Thyroid gland (tissue), 4 donors: ENCODE measurements around the gene POLR1H. TPM values are rescaled to one million over a fixed set of nuclear protein-coding genes. Genes with fewer than 3 reads are reported as not detected.

ENCODE experiments used
- DNase-seq, 2 donors: peaks; one replicate each; pipeline ENCODE4 v3.0.0-alpha.2; 2019
- H3K27ac ChIP-seq, 3 donors: fragments of 200-600 bp; sonication (generic); 1 replicate in 2 of 3; 2 replicates in 1 of 3; pipeline ENCODE4 v1.5.1; 2016 to 2019; ENCODE audit warnings: mild to moderate bottlenecking in 1 of 3, moderate library complexity in 1 of 3
- H3K27me3 ChIP-seq: fragments of 200-600 bp; sonication (generic); one replicate; pipeline ENCODE4 v1.5.1; 2019
- H3K36me3 ChIP-seq, 2 donors: fragments of 200-600 bp; sonication (generic); one replicate each; pipeline ENCODE4 v1.5.1; 2016 to 2019
- H3K4me1 ChIP-seq, 2 donors: fragments of 200-600 bp; sonication (generic); one replicate each; pipeline ENCODE4 v1.5.1; 2017 to 2019
- H3K4me3 ChIP-seq, 3 donors: fragments of 200-600 bp; sonication (generic); replicated peaks in 1 of 3; 1 replicate in 2 of 3; 2 replicates in 1 of 3; pipeline ENCODE4 v1.5.1; 2016; ENCODE audit warnings: mild to moderate bottlenecking in 1 of 3
- H3K9me3 ChIP-seq: fragments of 200-600 bp; sonication (generic); one replicate; pipeline ENCODE4 v1.5.1; 2017
- POLR2A ChIP-seq, 2 donors: fragments of 450-650 bp; IDR thresholded peaks; one replicate each; pipeline ENCODE4 v1.6.1; 2017; ENCODE audit warnings: antibody characterized with exemption in 2 of 2, mild to moderate bottlenecking in 2 of 2, moderate library complexity in 1 of 2
- WGBS, 2 donors: methylation state at CpG; one replicate each; pipeline ENCODE4 v1.1.5; 2017; 5-methylcytosine and 5-hydroxymethylcytosine counted together
- intact Hi-C: fragments of 100-400 bp; cut with DNase I; formaldehyde crosslinking; loops from one replicate; pipeline ENCODE4 v1.15.1; 2023
- total RNA-seq, 4 donors: library from RNA; depleted of rRNA; stranded (reverse); fragments of >200 nt; gene quantifications; one replicate each; pipeline ENCODE4 v1.2.3, GENCODE V29; 2016
- TF ChIP-seq, protein P1 (sequence below), 6 experiments: fragments of 200-600 bp in 3 of 6; fragments of 450-650 bp in 3 of 6; sonication (generic) in 3 of 6; IDR thresholded peaks; one replicate each; pipeline ENCODE4 v1.5.1; 2016 to 2019; ENCODE audit warnings: antibody characterized with exemption in 6 of 6, mild to moderate bottlenecking in 2 of 6, inconsistent platforms in 1 of 6, moderate library complexity in 1 of 6

Gene POLR1H
- total RNA-seq, 4 donors from 2014 or later = 9.3 to 26.5 (median 12.2) TPM

DNA sequence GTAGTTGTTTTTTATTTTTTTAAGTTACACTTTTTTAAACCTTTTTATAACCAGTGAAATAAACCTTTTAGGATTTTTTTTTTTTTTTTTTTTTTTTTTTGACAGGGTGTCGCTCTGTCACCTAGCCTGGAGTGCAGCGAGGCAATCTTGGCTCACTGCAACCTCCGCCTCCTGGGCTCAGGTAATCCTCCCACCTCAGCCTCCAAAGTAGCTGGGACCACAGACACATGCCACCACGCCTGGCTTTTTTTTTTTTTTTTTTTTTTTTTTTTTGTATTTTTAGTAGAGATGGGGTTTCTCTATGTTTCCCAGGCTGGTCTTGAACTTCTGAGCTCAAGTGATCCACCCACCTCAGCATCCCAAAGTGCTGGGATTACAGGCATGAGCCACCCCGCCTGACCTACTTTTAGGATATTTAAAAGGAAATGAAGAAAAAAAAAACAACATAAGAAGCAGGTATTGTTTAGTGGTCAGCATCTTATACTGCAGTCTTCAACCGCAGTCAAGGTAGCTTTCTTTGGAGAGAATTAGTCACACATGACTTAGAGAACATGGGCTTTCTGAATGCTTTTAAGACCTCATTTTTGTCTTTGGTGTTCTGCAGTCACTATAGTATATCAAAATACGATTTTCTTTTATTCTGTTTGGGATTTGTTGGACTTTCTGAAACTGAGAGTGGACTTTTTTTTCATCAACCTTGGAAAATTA lies 1.6 kb downstream of the POLR1H start:
- H3K27ac ChIP-seq = no peak overlapping the region
- TF ChIP-seq, protein P1, sequence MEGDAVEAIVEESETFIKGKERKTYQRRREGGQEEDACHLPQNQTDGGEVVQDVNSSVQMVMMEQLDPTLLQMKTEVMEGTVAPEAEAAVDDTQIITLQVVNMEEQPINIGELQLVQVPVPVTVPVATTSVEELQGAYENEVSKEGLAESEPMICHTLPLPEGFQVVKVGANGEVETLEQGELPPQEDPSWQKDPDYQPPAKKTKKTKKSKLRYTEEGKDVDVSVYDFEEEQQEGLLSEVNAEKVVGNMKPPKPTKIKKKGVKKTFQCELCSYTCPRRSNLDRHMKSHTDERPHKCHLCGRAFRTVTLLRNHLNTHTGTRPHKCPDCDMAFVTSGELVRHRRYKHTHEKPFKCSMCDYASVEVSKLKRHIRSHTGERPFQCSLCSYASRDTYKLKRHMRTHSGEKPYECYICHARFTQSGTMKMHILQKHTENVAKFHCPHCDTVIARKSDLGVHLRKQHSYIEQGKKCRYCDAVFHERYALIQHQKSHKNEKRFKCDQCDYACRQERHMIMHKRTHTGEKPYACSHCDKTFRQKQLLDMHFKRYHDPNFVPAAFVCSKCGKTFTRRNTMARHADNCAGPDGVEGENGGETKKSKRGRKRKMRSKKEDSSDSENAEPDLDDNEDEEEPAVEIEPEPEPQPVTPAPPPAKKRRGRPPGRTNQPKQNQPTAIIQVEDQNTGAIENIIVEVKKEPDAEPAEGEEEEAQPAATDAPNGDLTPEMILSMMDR (IDR thresholded peaks at IDR 0.05) = no peak
- DNase-seq = no peak
- H3K9me3 ChIP-seq = no peaks in the 10 kb centered on the region
- H3K27me3 ChIP-seq = no peaks in the 10 kb centered on the region
- no peak overlapping the region for H3K4me3 ChIP-seq
- 93 to 96% methylated on average over 7 of the region's 7 CpGs for WGBS, 2 donors
- peaks cover 24 to 26% of the 10 kb centered on the region in 2 donors for H3K4me1 ChIP-seq
- intact Hi-C loops = no loop called here
- peaks cover 0 to 2% of the 10 kb centered on the region in 2 donors for H3K36me3 ChIP-seq

DNA sequence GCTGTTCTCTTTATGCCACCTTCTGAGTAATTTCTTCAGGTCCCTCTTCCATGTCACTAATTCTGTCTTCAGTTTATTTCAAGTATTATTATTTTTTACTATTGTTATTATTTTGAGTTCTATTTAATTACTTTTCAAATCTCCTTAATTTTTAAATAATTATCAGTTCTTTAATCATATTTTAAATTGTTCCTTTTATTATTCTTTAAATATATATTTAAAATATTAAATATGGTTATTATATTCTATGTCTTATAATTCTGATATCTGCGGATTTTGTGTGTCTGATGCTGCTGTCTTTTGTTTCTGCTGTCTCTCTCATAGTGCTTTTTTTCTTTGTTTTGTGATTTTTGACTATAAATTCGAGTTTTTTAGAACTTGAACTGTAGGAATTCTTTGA lies 2.2 kb downstream of the POLR1H start:
- WGBS, 2 donors = 72 to 93% methylated on average over 2 of the region's 2 CpGs
- Histone ChIP-seq H3K9me3 (no peaks in the 10 kb centered on the region), H3K4me3 (no peak overlapping the region), H3K27me3 (no peaks in the 10 kb centered on the region), H3K27ac (no peak overlapping the region), H3K36me3 (no peaks in the 10 kb centered on the region), H3K4me1 (peaks cover 30 to 31% of the 10 kb centered on the region in 2 donors)
- DNase-seq = no peak
- intact Hi-C loops = no loop called here
- TF ChIP-seq, protein P1 (IDR thresholded peaks at IDR 0.05) = no peak
- TF ChIP-seq POLR2A (IDR thresholded peaks at IDR 0.05) = no peak

DNA sequence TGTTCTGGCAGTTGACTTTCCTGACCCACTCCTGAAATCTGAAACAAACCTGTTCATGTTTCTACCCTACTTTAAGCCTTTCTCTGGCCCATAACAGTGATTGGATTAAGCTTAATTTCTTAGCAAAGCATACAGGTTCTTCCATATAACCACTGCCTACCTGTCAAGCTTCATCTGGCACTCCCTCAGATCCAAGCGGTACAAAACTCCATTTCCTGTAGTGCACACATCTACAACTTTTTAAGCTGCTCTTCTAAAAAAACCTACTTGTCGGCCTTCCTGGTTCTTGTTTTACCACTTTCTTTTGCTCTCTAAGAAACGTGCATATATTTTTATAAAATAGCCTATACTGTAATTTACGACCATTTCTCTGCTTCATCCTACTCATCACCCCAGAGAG lies 5.0 kb downstream of the POLR1H start:
- no peak for TF ChIP-seq POLR2A (IDR thresholded peaks at IDR 0.05)
- TF ChIP-seq, protein P1 (IDR thresholded peaks at IDR 0.05) = no peak
- peak overlapping the region; percentile 54 to 81 (median 70) for H3K27ac ChIP-seq
- WGBS, 2 donors = 9 to 10% methylated on average over 4 of the region's 4 CpGs
- intact Hi-C loops = no loop called here
- H3K27me3 ChIP-seq = peaks cover 9% of the 10 kb centered on the region
- no peaks in the 10 kb centered on the region for H3K9me3 ChIP-seq
- H3K4me1 ChIP-seq = peaks cover 22 to 26% of the 10 kb centered on the region in 2 donors
- peak overlapping the region in 2 of 3 donors; percentile 2 to 70 for H3K4me3 ChIP-seq
- H3K36me3 ChIP-seq = peaks cover 8 to 9% of the 10 kb centered on the region in 2 donors
- DNase-seq = no peak

DNA sequence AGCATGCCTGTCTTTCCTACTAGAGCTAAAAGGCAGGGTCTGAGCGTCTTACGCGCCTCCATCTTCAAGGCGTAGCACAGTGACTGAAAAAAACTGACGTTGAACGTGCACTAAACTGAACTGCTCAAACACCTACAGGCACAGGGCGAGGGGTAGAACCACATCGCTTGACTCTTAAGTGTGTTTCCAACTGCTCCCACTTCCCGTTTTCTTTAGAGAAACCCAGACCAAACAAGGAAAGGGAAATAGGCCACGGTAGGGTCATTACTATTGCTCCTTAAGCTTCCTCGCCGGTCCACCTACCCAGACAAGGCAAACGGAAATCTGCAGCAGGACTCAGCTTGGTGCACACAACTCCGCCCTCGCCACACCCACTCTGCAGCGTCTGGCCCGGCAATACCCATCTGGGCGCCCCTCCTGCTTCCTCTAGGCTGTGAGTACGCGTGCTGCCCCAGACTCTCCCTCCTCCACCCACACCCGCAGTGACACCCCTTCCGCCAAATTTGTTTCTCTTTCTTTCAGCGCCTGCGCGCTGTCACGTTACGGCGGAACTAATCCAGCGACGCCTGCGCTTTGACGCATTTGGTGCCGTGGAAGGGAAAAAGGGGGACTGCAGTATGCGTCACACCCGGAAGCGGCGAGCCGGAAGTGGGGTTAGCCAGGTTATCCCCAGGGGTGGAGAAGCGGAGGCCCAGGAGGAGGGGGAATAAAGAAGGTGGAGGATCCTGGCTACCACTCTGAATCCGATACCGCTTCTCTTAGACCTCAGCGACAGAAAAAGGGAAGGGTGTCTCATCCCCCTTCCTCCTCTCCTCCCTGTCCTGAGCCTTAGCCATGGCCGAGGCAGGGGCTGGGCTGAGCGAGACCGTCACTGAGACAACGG lies 5.8 kb downstream of the POLR1H start, which contains the start of gene PPP1R11:
TSS of gene PPP1R11 (plus strand) at position 622 of the 883 bp plus-strand sequence. CDS start at position 835, 213 bp downstream.
- Histone ChIP-seq H3K27me3 (peaks cover 11% of the 10 kb centered on the region), H3K9me3 (no peaks in the 10 kb centered on the region), H3K36me3 (peaks cover 8 to 9% of the 10 kb centered on the region in 2 donors), H3K4me1 (peaks cover 21 to 28% of the 10 kb centered on the region in 2 donors), H3K4me3 (peak within 1 kb of the TSS; percentile 46 to 70 (median 50)), H3K27ac (peak within 1 kb of the TSS; percentile 54 to 81 (median 77))
- peak; percentile 99 for DNase-seq
- intact Hi-C loops = no loop called here
- 0% methylated on average over 46 of the region's 46 CpGs for WGBS, 2 donors
- TF ChIP-seq, protein P1 (IDR thresholded peaks at IDR 0.05) = peak in 1 of 6 experiments; percentile 7
- peak; percentile 75 to 93 for TF ChIP-seq POLR2A (IDR thresholded peaks at IDR 0.05)
